ENCODE results near the gene TNFRSF21. TPM values are rescaled to one million over a fixed set of nuclear protein-coding genes. Genes with fewer than 3 reads are reported as not detected.

TNFRSF21 gene
- total RNA-seq, 2 donors from 2014 or later = 7.4 to 12.1 TPM

GRCh38 chr6:47195011-47195650 is 114.6 kb downstream of the TNFRSF21 start:
- Histone ChIP-seq H3K9me3 (no peaks in the 10 kb centered on the region), H3K27ac (no peak overlapping the region), H3K4me3 (no peak overlapping the region), H3K4me1 (no peaks in the 10 kb centered on the region), H3K36me3 (no peaks in the 10 kb centered on the region), H3K27me3 (no peaks in the 10 kb centered on the region)
- no peak for DNase-seq (ENCODE audit: low spot score)
- TF ChIP-seq CTCF (IDR thresholded peaks at IDR 0.05) = no peak

- Histone ChIP-seq H3K4me1 (no peaks in the 10 kb centered on the region), H3K4me3 (no peak overlapping the region), H3K9me3 (no peaks in the 10 kb centered on the region), H3K27me3 (no peaks in the 10 kb centered on the region), H3K27ac (no peak overlapping the region), H3K36me3 (no peaks in the 10 kb centered on the region)
- TF ChIP-seq CTCF (IDR thresholded peaks at IDR 0.05) = no peak
- DNase-seq (ENCODE audit: low spot score) = no peak
Observed at GRCh38 chr6:47188588-47189021, 121.1 kb downstream of the TNFRSF21 start.

- Histone ChIP-seq H3K27me3 (no peaks in the 10 kb centered on the region), H3K4me1 (no peaks in the 10 kb centered on the region), H3K36me3 (no peaks in the 10 kb centered on the region), H3K9me3 (no peaks in the 10 kb centered on the region), H3K4me3 (no peak overlapping the region), H3K27ac (no peak overlapping the region)
- TF ChIP-seq CTCF (IDR thresholded peaks at IDR 0.05) = no peak
- no peak for DNase-seq (ENCODE audit: low spot score)
Observed at GRCh38 chr6:47187893-47188587, 121.7 kb downstream of the TNFRSF21 start.

GRCh38 chr6:47187113-47187512 is 122.6 kb downstream of the TNFRSF21 start:
- H3K4me1 ChIP-seq = no peaks in the 10 kb centered on the region
- no peak for TF ChIP-seq CTCF (IDR thresholded peaks at IDR 0.05)
- H3K27ac ChIP-seq = no peak overlapping the region
- no peak for DNase-seq (ENCODE audit: low spot score)
- H3K36me3 ChIP-seq = no peaks in the 10 kb centered on the region
- no peaks in the 10 kb centered on the region for H3K27me3 ChIP-seq
- H3K4me3 ChIP-seq = no peak overlapping the region
- H3K9me3 ChIP-seq = no peaks in the 10 kb centered on the region

- H3K36me3 ChIP-seq = no peaks in the 10 kb centered on the region
- TF ChIP-seq CTCF (IDR thresholded peaks at IDR 0.05) = no peak
- DNase-seq (ENCODE audit: low spot score) = no peak
- no peaks in the 10 kb centered on the region for H3K27me3 ChIP-seq
- no peak overlapping the region for H3K27ac ChIP-seq
- no peak overlapping the region for H3K4me3 ChIP-seq
- H3K4me1 ChIP-seq = no peaks in the 10 kb centered on the region
- no peaks in the 10 kb centered on the region for H3K9me3 ChIP-seq
Observed at GRCh38 chr6:47182291-47182957, 127.3 kb downstream of the TNFRSF21 start.

Measured in right atrium auricular region (tissue), 2 donors.